CD1c-positive myeloid dendritic cell (primary cell): ENCODE data around the gene GFRA1.
"Not testable (repeated sequence)": the region's sequence is repeated elsewhere in the genome, so short reads cannot be mapped to it uniquely, and the experiment has no call there.

ENCODE experiments used
- DNase-seq: peaks from one replicate; pipeline ENCODE4 v3.0.0-alpha.2; 2016; ENCODE audit errors: extremely low spot score

GFRA1 gene

GRCh38 chr10:116198676-116199035 lies 74.3 kb downstream of the GFRA1 start:
- no peak for DNase-seq

GRCh38 chr10:116197946-116198675 lies 74.9 kb downstream of the GFRA1 start:
- DNase-seq, result no peak

GRCh38 chr10:116195583-116195982 lies 77.4 kb downstream of the GFRA1 start:
- DNase-seq, result no peak

GRCh38 chr10:116195039-116195438 lies 78.0 kb downstream of the GFRA1 start:
- no peak for DNase-seq

GRCh38 chr10:116194061-116194460 lies 78.9 kb downstream of the GFRA1 start:
- no peak for DNase-seq

- DNase-seq, result no peak
These were observed 82.1 kb downstream of the GFRA1 start for GRCh38 chr10:116190883-116191282.

- no peak for DNase-seq
These were observed 86.7 kb downstream of the GFRA1 start for GRCh38 chr10:116186273-116186672.

- DNase-seq, result no peak
These were observed 87.7 kb downstream of the GFRA1 start for GRCh38 chr10:116185199-116185867.

- no peak for DNase-seq
These were observed 88.6 kb downstream of the GFRA1 start for GRCh38 chr10:116184512-116184794.

- no peak for DNase-seq
These were observed 89.1 kb downstream of the GFRA1 start for GRCh38 chr10:116183733-116184511.

- DNase-seq, result no peak
These were observed 90.6 kb downstream of the GFRA1 start for GRCh38 chr10:116182426-116182825.

GRCh38 chr10:116178086-116178605 lies 94.9 kb downstream of the GFRA1 start:
- no peak for DNase-seq

- DNase-seq, result no peak
These were observed 97.8 kb downstream of the GFRA1 start for GRCh38 chr10:116175231-116175630.

- no peak for DNase-seq
These were observed 101.5 kb downstream of the GFRA1 start for GRCh38 chr10:116171505-116171904.

- no peak for DNase-seq
These were observed 102.2 kb downstream of the GFRA1 start for GRCh38 chr10:116170815-116171250.

GRCh38 chr10:116169782-116170445 lies 103.1 kb downstream of the GFRA1 start:
- no peak for DNase-seq

GRCh38 chr10:116168745-116169144 lies 104.3 kb downstream of the GFRA1 start:
- no peak for DNase-seq

GRCh38 chr10:116168329-116168728 lies 104.7 kb downstream of the GFRA1 start:
- no peak for DNase-seq

GRCh38 chr10:116165941-116166340 lies 107.1 kb downstream of the GFRA1 start:
- not testable (repeated sequence) for DNase-seq

GRCh38 chr10:116164291-116164690 lies 108.7 kb downstream of the GFRA1 start:
- no peak for DNase-seq

GRCh38 chr10:116163333-116164131 lies 109.5 kb downstream of the GFRA1 start:
- DNase-seq, result no peak
